Upper lobe of left lung (tissue), 4 donors: ENCODE data around the gene CRIP2.

Source experiments
- EP300 ChIP-seq, 4 donors: sonication (generic); formaldehyde crosslinking; IDR thresholded peaks; one replicate each; pipeline ENCODE4 v1.5.1; 2017; ENCODE audit warnings: antibody characterized with exemption in 4 of 4, control low read depth in 2 of 4
- POLR2A ChIP-seq, 4 donors: fragments of 450-650 bp; IDR thresholded peaks; one replicate each; pipeline ENCODE4 v1.5.1; 2016 to 2017; ENCODE audit warnings: antibody characterized with exemption in 4 of 4, mild to moderate bottlenecking in 2 of 4
- TF ChIP-seq, protein P1 (sequence below), 6 experiments: fragments of 450-650 bp in 4 of 6; fragments of 200-600 bp in 2 of 6; sonication (generic) in 2 of 6; IDR thresholded peaks; one replicate each; pipeline ENCODE4 v1.5.1; 2016 to 2019; ENCODE audit warnings: antibody characterized with exemption in 6 of 6

DNA sequence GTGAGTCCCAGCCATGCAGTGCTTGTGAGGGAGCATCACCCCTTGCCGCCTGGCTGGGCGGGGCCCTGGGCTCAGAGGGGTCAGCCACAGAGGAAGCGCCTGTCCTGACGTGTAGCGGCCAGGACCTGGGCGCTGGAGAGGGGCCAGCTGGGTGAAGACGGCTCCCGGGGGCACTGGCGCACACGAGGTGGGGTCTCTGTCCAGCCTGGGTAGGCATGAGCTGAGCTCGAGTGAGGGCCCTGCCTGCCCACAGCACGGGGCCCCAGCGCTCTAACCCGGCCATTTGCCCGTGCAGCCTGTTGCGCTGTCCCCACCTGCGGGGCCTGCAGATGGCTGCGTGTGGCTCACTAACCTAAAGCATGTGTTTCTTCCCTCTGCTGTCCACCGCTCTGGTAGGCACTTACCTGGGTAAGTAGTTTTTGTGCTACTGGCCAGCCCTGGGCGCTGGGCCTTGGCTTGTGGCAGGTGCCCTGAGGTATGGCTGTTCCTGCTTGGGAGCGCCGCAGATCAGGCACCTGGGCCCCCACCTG lies 6.6 kb upstream of the CRIP2 start:
- TF ChIP-seq, protein P1, sequence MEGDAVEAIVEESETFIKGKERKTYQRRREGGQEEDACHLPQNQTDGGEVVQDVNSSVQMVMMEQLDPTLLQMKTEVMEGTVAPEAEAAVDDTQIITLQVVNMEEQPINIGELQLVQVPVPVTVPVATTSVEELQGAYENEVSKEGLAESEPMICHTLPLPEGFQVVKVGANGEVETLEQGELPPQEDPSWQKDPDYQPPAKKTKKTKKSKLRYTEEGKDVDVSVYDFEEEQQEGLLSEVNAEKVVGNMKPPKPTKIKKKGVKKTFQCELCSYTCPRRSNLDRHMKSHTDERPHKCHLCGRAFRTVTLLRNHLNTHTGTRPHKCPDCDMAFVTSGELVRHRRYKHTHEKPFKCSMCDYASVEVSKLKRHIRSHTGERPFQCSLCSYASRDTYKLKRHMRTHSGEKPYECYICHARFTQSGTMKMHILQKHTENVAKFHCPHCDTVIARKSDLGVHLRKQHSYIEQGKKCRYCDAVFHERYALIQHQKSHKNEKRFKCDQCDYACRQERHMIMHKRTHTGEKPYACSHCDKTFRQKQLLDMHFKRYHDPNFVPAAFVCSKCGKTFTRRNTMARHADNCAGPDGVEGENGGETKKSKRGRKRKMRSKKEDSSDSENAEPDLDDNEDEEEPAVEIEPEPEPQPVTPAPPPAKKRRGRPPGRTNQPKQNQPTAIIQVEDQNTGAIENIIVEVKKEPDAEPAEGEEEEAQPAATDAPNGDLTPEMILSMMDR (IDR thresholded peaks at IDR 0.05), result no peak
- TF ChIP-seq EP300 (IDR thresholded peaks at IDR 0.05) (no peak), POLR2A (IDR thresholded peaks at IDR 0.05) (no peak)
